NCI-H510A (cell line): ENCODE results near the gene TEDC2.
"Not testable (repeated sequence)": the region's sequence is repeated elsewhere in the genome, so short reads cannot be mapped to it uniquely, and the experiment has no call there.

Experiments
- DNase-seq: peaks from one replicate; lab custom pipeline; 2025; lab: John Stamatoyannopoulos, UW

The TEDC2 gene

DNA sequence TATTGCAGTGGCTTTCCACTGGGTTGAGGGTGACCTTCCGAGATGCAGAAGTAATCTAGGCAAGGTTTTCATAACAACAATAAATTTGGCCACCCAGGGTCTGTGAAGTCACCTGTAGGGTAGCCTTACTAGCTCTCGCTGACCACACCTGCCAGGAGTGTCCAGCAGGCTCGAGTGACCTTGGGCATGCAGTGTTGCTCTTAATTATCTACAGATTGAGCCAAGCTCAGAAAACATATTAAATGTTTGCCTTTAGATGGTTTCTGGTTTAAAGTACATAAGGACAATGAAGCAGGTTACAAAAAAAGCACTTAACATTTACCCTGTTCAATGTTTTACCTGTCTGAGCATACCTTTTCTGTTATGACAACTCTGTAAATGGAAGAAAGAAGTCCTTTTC is 16.8 kb downstream of the TEDC2 start:
- no peak for DNase-seq

DNA sequence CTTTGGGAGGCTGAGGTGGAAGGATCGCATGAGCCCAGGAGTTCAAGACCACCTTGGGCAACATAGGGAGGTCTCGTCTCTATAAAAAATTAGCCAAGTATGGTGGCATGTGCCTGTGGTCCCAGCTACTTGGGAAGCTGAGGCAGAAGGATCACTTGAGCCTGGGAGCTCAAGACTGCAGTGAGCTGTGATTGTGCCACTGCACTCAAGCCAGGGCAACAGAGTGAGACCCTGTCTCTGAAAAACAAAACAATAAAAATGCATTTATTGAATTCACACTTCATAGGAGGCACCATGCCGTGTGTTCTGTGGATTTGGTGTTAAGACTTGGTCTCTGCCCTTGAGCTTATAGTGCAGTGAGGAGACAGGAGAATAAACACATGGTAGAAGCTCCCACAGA is 17.4 kb downstream of the TEDC2 start:
- no peak for DNase-seq

DNA sequence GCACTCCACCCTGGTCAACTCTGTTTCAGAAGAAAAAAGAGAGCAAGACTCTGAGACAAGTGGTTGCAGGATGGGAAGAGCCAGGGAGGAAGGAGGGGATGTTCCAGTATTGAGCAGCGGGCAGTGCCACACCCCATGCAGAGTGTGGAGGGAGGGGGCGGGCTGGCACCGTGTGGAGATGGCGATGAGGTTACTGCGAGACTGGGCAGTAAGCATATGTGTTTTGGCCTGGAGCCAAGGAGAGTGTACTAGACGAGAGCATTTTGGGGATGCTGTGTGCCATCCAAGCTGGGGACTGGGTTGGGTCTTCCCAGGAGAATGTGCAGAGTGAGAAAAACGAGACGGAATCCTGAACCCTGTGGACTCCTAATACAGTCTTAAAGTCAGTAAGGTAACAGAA is 18.4 kb downstream of the TEDC2 start:
- no peak for DNase-seq

DNA sequence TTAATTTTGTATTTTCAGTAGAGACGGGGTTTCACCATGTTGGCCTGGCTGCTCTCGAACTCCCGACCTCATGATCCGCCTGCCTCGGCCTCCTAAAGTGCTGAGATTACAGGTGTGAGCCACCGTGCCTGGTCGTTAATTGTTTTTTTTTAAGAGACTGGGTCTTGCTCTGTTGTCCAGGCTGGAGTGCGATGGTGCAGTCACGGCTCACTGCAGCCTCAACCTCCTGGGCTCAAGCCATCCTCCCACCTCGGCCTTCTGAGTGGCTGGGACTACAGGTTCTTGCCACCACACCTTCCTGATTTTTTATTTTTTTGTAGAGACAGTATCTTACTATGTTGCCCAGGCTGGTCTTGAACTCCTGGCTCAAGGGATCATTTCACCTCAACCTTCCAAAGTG is 20.1 kb downstream of the TEDC2 start:
- not testable (repeated sequence) for DNase-seq

DNA sequence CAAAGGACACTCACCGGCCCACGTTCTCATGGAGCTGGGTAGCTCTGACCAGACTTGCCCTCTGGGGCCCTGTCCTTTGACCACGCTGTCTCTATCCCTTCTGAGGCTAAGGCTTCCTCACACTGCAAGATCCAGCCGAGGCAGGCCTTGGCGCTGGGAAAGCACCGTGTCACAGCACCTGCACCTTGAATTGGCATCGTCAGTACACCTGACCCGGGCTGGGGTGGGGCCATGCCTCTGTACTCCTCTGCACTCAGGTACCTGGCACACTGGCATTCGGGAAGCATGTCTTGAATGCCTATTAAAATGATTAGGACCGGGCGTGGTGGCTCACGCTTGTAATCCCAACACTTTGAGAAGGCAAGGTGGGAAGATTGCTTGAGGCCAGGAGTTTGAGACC is 21.0 kb downstream of the TEDC2 start:
- no peak for DNase-seq

DNA sequence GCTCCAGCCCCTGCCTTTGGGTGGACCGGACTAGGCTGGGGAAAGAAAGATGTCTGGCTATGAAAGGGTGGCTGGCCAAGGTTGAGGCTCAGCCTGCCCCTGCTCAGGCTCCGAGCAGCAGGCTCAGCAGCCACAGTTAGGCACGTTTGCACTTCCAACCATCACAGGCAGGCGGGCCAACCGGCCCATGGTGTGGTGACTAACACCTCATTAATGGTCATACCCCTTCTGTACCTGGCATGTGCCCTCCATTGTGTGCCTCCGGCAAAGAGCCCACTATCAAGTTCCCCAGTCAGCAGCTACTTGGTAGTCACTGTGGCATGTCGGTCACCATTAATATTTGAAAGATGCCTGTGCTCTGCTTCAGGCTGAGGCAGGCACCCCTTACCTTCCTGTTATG is 21.8 kb downstream of the TEDC2 start:
- DNase-seq: no peak

DNA sequence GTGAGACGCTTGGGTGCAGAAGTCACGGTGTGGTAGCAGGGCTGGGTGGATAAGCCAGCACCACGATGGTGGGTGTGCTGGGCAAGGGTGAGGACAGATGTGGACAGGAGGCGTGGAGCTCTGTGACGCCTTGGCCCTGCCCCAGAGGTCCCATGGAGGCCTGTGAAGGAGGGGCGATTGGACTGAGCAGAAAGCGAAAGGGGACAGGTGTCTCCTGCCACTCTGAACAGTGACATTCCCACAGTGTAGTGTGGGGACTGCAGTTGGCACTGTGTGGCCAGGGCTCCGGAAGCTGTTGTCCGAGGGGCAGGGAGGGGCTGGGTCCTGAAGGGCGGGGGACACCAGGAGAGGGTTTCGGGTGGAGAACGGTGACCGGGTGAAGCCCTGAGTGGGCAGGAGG is 22.3 kb downstream of the TEDC2 start:
- no peak for DNase-seq

DNA sequence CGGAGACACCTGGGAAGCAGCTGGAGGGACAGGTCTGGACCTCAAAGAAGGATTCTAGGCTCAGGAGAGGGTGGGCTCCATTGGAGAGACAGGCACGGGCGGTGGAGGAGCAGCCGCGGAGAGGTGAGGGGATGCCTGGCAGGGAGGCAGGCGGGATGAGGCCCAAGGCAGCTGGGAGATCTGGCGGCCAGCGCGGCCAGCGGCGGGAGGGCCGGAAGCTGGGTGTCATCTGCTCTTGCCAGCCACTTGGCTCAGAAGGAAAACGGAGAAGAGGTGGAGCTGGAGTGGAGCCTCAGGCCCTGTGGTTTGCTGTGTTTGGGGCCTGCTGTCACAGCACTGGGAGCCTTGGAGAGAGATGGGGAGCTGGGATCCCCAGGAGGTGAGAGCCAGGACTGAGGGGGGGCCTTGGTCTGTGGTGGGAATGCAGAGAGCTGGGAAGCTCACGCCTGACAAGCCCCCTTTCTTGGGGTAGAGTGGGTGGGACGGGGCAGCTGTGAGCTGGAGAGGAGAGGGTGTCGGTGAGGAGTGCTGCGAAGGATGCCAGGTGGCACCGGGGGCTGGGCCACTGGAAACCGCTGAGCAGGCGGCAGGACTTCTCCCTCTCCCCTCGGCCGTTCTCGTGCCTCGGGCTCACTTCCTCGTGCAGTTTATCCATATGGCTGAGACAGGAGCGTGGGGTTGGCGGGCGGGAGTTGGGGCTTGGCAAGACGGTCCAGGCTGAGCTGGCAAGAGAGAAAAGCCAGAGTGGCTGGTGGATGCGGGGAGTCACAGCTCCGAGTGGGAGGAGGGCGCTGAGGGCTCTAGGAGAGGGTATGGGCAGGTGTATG is 23.0 kb downstream of the TEDC2 start:
- no peak for DNase-seq

DNA sequence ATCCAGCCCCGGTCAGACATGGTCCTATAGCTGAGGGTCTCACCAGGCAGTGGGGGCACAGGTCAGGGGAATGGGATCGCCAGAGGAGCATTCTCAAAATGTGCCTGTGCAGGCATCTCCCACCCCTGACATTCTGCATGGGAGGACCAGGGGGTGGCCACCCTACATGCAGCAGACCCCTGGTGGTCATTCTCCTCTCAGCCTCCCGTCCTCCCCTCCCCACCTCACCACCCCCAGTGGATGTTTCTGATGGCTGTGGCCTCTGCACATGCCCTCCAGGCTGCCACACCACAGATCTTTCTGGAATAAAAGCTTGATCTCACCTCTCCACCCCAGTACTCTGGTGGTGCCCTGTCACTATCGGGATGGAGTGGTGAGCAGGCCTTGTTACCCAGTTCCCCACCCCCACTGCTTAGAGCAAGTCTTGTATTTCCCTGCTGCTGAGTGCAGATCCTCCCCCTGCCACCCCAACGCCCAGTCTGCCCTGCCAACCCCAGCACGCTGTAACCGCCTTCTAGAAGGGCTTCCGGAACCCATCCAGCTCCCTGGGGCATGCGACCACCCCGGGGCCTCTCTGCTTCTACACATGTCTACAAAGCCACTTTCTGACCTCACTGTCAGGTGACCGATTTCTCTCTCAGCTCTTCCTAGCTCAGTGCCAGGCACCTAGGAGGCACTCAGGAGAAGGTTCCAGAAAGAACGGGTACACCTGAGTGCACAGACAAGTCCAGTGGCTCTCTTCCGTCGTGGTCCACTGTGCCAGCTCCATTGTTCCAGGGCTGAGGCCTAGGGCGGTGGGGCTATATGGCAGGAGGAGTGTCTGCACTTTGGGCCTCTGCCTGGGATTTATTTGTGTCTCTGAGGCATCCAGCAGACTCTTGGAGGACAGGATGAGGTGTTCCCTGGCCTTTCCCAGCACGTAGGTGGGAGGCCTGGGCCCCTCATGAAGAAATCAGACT is 24.3 kb downstream of the TEDC2 start:
- DNase-seq: no peak

DNA sequence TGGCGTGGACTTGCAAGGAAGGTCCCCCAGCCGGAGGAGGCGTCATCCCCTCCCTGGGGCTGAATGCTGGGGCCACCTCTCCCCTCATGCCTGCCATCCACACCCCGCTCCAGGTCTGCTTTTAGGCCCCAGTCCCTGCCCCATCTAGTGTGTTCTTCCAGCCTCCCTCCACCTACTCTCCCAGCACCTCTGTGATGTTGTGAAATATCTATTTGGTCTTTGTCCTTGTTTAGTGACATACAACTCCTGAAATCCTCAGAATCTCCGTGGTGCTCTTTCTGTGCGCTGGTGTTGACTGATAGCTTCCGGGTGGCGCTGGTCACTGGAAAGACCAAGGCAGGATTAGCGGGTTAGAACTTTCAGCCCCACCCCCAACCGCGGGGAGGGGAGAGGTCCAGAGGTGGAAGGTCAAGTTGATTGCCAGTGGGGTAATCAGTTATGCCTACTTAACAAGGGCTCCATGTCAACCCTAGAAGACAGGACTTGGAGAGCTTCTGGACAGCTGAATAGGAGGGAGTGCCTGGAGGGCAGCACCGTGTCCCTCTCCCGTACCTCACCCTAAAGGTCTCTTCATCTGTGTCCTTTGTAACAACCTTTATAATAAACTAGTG is 25.1 kb downstream of the TEDC2 start:
- no peak for DNase-seq

DNA sequence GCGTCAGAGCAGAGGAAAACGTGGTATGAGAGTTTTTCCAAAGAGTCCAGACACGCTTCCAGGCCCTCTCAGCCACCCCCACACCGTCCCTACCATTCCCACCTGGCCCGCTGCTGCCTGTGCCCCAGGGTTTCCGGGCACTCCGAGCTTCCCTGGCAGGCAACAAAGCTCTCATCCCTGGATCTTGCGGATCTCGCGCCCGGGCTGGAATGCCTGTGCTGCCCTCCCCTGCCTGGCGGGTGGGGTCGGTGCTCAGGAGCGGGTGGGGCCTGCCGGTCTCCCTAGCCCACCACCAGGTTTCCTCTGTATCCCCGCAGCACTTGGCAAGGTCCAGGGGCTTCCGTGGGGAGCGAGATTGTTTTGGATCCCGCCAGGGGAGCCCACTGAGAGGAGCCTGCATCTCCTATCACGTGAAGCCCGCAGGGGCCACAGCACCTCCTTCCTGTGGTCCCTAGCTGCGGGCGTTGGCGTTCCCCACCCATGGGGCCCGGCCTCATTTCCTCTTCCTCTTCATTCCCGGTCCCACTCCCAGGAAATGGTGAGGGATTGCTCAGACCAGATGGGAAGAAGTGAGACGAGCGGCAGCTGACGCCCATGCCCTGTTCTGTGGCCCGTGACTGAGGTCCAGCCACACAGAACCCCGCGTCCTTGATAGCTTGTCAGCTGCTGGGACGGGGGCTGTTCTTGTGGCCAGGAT is 26.1 kb downstream of the TEDC2 start:
- no peak for DNase-seq

DNA sequence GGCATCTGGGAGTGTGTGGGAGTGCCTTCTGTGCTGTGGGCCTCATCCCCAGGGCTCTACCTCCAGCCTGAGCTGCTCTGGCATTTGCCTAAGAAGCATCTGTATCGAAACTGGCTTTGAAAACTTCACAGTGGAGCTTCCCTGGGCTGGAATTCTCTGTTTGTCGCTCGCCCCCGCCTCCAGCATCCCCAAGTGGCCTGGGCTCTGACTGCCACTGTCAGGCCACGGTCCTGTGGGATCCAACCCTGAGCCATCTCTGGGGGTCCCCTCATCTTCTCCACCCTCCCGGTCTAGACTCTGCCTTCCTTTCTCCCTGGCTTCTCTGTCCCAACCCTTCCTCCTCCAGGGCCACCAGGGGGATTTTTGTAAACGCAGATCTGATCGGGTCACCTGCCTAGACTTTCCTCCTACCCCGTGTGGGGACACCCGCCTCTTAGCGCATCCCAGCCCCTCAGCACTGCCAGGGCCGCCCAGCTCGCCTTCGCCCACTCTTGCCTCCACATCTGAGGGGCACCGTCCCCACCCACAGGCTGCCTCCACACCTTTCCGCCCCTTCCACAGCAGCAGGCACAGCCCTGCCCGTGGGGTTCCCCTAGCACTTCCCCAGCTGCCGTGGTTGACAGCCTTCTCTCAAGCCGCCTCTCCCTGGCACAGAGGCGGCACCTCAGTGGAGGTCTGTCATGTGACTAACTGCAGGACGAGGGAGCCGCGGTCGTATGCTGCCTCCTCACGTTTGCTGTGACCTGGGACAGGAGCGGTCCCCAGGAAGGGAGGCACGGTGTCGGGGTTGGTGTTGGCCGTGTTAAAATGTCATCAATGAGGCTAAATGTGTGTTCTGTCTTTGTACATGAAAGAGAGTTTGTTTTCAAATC is 27.0 kb downstream of the TEDC2 start:
- DNase-seq: no peak

DNA sequence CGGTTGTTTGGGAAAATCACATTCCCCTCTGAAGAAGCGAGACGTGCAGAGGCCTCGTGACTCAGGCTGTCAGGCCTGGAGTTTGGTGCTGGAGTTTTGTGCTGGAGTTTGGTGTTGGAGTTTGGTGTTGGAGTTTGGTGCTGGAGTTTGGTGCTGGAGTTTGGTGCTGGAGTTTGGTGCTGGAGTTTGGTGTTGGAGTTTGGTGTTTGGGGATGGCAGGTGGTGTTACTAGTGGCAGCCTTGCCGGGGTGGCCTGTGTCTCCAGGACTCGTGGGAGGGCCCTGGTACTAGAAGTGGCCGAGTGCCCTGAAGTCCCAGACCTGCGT is 27.6 kb downstream of the TEDC2 start:
- DNase-seq: no peak

DNA sequence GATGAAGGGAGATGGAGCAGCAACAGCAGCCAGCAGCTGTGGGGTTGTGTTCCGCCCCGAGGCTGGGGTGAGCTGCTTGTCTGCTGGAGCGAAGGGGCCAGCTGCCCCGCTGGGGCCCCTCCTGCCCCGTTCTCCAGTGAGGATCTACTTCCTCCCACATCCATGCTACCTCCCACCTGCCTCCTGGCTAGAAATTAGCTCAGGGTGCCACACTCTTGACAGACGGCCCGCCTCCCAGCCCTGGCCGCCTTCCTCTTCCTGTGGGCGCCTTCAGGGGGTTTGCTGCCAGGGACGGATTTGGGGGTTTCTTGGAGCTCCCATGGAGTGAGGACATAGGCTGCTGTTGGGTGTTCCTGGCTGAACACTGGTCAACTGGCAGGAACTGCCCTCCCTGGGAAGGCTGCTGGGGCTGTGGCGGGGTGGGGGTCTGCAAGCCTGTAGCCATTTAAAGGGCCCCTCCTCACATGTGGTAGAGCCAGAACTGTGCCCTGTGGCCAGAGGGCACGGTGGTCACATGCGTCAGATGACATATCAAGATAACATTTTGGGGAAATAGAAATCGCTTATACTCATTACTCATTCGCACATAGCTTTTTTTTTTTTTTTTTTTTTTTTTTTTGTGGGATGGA is 28.1 kb downstream of the TEDC2 start:
- DNase-seq: no peak

DNA sequence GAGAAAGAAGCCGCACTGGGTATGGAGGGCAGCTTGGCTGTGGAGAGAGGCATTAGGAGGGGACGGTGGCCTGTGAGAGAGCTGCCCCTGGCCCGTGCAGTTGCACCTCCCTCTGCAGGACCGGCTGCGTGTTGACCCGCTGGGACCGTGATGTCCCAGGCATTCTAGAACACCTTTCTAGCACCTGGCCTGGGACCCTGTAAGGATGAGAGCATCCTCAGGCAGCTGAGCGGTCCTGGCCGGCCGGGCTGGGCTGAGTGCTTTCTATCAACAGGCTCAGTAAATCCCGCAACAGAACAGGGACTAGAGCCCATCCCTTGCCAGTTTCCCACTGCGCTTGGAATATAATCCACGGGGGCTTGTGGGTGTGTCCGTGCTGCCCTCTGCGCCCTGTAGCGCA is 29.7 kb downstream of the TEDC2 start:
- DNase-seq: no peak

DNA sequence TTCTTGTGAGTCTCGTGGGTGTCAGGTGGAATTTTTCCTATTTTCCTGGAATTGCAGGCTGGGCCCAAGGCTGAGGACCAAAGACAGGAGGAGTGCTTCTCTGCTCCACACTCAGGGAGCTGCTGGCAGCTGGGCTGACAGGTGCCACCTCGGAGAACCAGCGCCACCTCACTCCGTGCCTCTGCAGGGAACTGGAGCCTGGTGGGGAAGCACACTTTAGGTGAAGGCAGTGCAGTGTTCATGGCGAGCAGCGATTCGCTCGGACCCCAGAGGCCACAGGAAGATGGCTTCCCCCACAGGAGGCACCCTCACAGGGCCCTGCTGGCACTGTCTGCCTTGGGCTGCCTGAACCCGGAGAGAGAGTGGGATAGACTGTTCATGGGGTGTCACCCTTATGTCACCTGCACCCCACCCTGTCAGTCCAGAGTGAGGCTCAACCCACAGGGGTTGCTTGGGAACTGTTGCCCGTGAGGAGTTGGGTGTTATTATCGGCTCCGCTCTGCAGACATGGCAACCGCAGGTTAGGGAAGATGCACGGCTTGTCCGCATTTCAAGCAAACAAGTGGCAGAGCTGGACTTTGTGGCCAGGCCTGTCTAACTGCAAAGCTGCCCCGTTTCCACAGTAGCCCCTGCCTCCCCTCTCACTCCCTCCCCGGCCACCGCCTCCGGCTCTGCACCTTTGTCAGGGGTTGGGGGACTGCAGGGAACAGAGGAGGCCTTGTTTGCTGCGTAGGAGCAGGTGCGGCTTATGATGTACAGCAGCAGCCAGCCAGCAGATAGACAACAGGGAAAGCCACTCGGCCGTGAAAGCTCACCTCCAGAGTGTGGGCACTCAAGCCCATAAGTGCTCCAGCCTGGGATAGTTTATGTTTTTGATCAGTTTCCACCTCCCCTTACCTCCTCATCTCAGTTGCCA is 30.5 kb downstream of the TEDC2 start:
- DNase-seq: peak; percentile 61

DNA sequence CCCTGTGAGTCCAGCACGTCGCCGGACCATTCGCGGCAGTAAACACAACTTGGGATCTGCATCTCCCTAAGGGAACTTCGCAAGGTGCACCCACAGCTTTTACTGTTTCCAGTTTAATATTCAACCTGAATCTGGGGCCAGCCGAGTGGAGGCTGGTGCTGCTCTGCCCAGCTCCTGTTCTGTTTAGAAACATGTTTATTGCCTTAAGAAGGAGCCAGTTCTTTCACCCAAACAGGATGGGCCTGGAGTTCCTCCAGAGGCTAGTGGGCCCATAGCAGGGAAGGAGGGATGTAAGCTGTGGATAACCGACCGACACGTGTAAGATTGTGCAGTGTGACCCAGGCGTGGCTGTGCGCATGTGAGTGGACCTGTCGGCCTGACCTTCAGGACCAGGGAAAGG is 32.4 kb downstream of the TEDC2 start:
- DNase-seq: no peak

DNA sequence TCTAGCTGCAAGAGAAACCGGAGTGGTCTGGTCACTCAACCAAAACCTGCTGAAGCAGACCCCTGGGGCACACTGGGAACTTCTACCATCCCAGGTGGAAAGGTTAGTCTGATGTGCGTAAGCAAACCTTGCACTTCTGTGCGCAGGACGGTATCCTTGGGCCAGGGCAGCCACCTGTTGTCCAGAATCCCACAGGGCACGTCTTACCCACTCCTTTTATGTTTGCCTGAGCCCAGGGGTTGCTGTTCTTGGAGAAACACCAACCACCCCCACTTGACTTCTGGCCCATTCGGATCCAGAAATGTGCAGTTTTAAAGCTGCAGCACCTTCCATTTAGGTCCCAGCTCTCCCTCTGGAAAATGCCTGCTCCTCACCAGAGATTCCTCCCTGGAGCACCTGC is 33.7 kb downstream of the TEDC2 start:
- no peak for DNase-seq

DNA sequence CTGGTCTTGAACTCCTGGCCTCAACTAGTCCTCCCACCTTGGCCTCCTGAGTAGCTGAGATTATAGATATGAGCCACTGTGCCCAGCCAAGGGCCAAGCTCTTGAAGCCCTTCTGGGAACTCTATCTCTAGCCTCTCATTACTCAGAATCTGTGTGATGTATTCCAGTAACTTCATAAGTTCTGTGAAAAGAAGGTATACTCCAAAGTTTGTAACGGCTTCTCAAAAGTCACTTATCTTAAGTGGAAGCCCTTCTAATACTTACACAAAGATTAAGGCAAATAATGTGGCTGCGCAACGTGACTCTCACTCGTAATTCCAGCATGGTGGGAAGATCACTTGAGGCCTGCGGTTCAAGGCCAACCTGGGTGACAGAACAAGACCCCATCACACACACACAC is 34.7 kb downstream of the TEDC2 start:
- DNase-seq: no peak

DNA sequence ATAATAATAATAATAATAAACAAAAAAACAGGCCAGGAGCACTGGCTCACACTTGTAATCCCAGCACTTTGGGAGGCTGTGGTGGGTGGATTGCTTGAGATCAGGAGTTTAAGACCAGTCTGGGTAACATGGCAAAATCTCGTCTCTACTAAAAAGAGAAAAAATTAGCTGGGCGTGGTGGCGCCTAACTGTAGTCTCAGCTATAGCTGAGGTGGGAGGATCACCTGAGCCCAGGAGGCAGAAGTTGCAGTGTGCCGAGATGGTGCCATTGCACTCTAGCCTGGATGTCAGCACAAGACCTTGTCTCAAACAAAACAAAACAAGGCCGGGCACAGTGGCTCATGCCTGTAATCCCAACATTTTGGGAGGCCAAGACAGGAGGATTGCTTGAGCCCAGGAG is 35.1 kb downstream of the TEDC2 start:
- no peak for DNase-seq
